Nephron progenitor cell (in vitro differentiated cells): Measurements from ENCODE around the gene ECE1.
"Not testable (repeated sequence)": the region's sequence is repeated elsewhere in the genome, so short reads cannot be mapped to it uniquely, and the experiment has no call there.

Source experiments
- DNase-seq: peaks from one replicate; pipeline ENCODE4 v3.0.0; 2021
- H3K27ac Mint-ChIP-seq: 2 replicates; pipeline ENCODE4 v1.8.0; 2021; ENCODE audit warnings: mild to moderate bottlenecking, moderate library complexity, mixed read lengths
- H3K27me3 Mint-ChIP-seq: 2 replicates; pipeline ENCODE4 v1.8.0; 2021; ENCODE audit warnings: mild to moderate bottlenecking, low read depth, mixed read lengths; ENCODE audit not compliant: poor library complexity
- H3K36me3 Mint-ChIP-seq: 2 replicates; pipeline ENCODE4 v1.8.0; 2021; ENCODE audit warnings: low read depth, mixed read lengths
- H3K4me1 Mint-ChIP-seq: 2 replicates; pipeline ENCODE4 v1.8.0; 2021; ENCODE audit warnings: mixed read lengths
- H3K4me3 Mint-ChIP-seq: 2 replicates; pipeline ENCODE4 v1.8.0; 2021; ENCODE audit warnings: mild to moderate bottlenecking, moderate library complexity, mixed read lengths
- H3K9me3 Mint-ChIP-seq: 2 replicates; pipeline ENCODE4 v1.8.0; 2021; ENCODE audit warnings: mild to moderate bottlenecking, moderate library complexity, mixed read lengths
- CTCF ChIP-seq: fragments of 200-600 bp; sonication (generic); IDR thresholded peaks from 2 replicates; pipeline ENCODE4 v1.5.0; 2021; ENCODE audit warnings: antibody characterized with exemption

The ECE1 gene

GRCh38 chr1:21289127-21289526 lies 1.1 kb downstream of the ECE1 start:
- Mint-ChIP-seq H3K4me3 (peak overlapping the region; percentile 76), H3K36me3 (no peaks in the 10 kb centered on the region), H3K9me3 (no peaks in the 10 kb centered on the region), H3K4me1 (peaks cover 34% of the 10 kb centered on the region), H3K27me3 (peaks cover 9% of the 10 kb centered on the region), H3K27ac (no peak overlapping the region)
- DNase-seq: no peak
- TF ChIP-seq CTCF: no peak

- Mint-ChIP-seq H3K27ac (no peak overlapping the region), H3K36me3 (no peaks in the 10 kb centered on the region), H3K4me1 (peaks cover 26% of the 10 kb centered on the region), H3K27me3 (peaks cover 9% of the 10 kb centered on the region), H3K9me3 (no peaks in the 10 kb centered on the region), H3K4me3 (peak overlapping the region; percentile 16)
- no peak for DNase-seq
- no peak for TF ChIP-seq CTCF
Measured at GRCh38 chr1:21287905-21288514, 2.3 kb downstream of the ECE1 start.

- H3K4me1 Mint-ChIP-seq: peaks cover 24% of the 10 kb centered on the region
- not testable (repeated sequence) for H3K9me3 Mint-ChIP-seq, H3K27me3 Mint-ChIP-seq, H3K36me3 Mint-ChIP-seq, H3K27ac Mint-ChIP-seq, H3K4me3 Mint-ChIP-seq, DNase-seq
Measured at GRCh38 chr1:21285386-21285785, 4.9 kb downstream of the ECE1 start.

GRCh38 chr1:21285055-21285372 lies 5.2 kb downstream of the ECE1 start:
- TF ChIP-seq CTCF: no peak
- Mint-ChIP-seq H3K36me3 (no peaks in the 10 kb centered on the region), H3K27ac (no peak overlapping the region), H3K27me3 (peaks cover 7% of the 10 kb centered on the region), H3K4me3 (no peak overlapping the region), H3K9me3 (no peaks in the 10 kb centered on the region), H3K4me1 (peaks cover 28% of the 10 kb centered on the region)
- no peak for DNase-seq

- Mint-ChIP-seq H3K36me3 (no peaks in the 10 kb centered on the region), H3K4me1 (peaks cover 34% of the 10 kb centered on the region), H3K9me3 (no peaks in the 10 kb centered on the region), H3K4me3 (no peak overlapping the region), H3K27ac (peak overlapping the region; percentile 77), H3K27me3 (peaks cover 8% of the 10 kb centered on the region)
- TF ChIP-seq CTCF: no peak
- no peak for DNase-seq
Measured at GRCh38 chr1:21284206-21285054, 5.8 kb downstream of the ECE1 start.

- DNase-seq: no peak
- Mint-ChIP-seq H3K36me3 (no peaks in the 10 kb centered on the region), H3K4me1 (peaks cover 41% of the 10 kb centered on the region), H3K27me3 (peaks cover 8% of the 10 kb centered on the region), H3K9me3 (no peaks in the 10 kb centered on the region), H3K4me3 (no peak overlapping the region), H3K27ac (no peak overlapping the region)
- TF ChIP-seq CTCF: no peak
Measured at GRCh38 chr1:21283524-21283923, 6.7 kb downstream of the ECE1 start.

GRCh38 chr1:21282020-21282419 lies 8.2 kb downstream of the ECE1 start:
- H3K9me3 Mint-ChIP-seq: not testable (repeated sequence)

More at GRCh38 chr1:21282020-21282419, 8.2 kb downstream of the ECE1 start:
- not testable (repeated sequence) for DNase-seq, H3K36me3 Mint-ChIP-seq, H3K27ac Mint-ChIP-seq, H3K4me3 Mint-ChIP-seq, H3K27me3 Mint-ChIP-seq
- peaks cover 56% of the 10 kb centered on the region for H3K4me1 Mint-ChIP-seq
